Panc1 (cell line): ENCODE data around the gene ABTB2. TPM values are rescaled to one million over a fixed set of nuclear protein-coding genes. Genes with fewer than 3 reads are reported as not detected.
A peak's percentile ranks its signal among the peaks of the same experiment; 100 is the strongest.

Experiments
- ATAC-seq: fragments of 200-7000 bp; cut with Tn5 transposase; 2 replicates; pipeline ENCODE4 v1.9.1; 2020; ENCODE audit warnings: mild to moderate bottlenecking, moderate library complexity
- BruUV-seq: library from RNA; stranded (reverse); fragments of 400-500 nt; replicated peaks from 2 replicates; lab custom pipeline; 2021; lab: Mats Ljungman, UMichigan
- CTCF ChIA-PET: fragments of 300-600 bp; sonication (Branson Sonifier 250); formaldehyde crosslinking; loops from one replicate; lab custom pipeline; 2022; ENCODE audit warnings: antibody characterized with exemption; lab: Charles Lee
- POLR2A ChIA-PET: fragments of 300-600 bp; sonication (Branson Sonifier 250); formaldehyde crosslinking; loops from one replicate; lab custom pipeline; 2022; ENCODE audit warnings: antibody characterized with exemption; lab: Charles Lee
- DNase-seq: peaks from one replicate; pipeline ENCODE4 v3.0.0-alpha.2; 2010; ENCODE audit warnings: low read depth, low spot score
- H3K27ac ChIP-seq: 2 replicates; pipeline ENCODE4 v1.5.1; 2011; ENCODE audit warnings: mild to moderate bottlenecking, low read length, inconsistent platforms
- H3K27me3 ChIP-seq: fragments of 200-500 bp; sonication (Bioruptor generic); 2 replicates; pipeline ENCODE4 v1.6.0; 2014; ENCODE audit warnings: low read length, inconsistent platforms; ENCODE audit not compliant: control insufficient read depth, insufficient read depth
- H3K36me3 ChIP-seq: fragments of 200-500 bp; sonication (Bioruptor generic); 2 replicates; pipeline ENCODE4 v1.5.1; 2014; ENCODE audit warnings: inconsistent platforms, mild to moderate bottlenecking, low read length, moderate library complexity; ENCODE audit not compliant: control insufficient read depth, insufficient read depth
- H3K4me1 ChIP-seq: 2 replicates; pipeline ENCODE4 v1.5.1; 2011; ENCODE audit warnings: inconsistent platforms, mild to moderate bottlenecking, low read length, moderate library complexity; ENCODE audit not compliant: control insufficient read depth, insufficient read depth
- H3K4me3 ChIP-seq, 2 experiments: 2 replicates each; pipeline ENCODE4 v1.5.1; 2011 to 2012; ENCODE audit warnings: low read depth in 2 of 2, low read length in 2 of 2, mild to moderate bottlenecking in 2 of 2, inconsistent platforms in 1 of 2, moderate library complexity in 1 of 2
- H3K9me3 ChIP-seq: fragments of 200-500 bp; sonication (Bioruptor generic); 2 replicates; pipeline ENCODE4 v1.5.1; 2014; ENCODE audit warnings: low read depth, mild to moderate bottlenecking, inconsistent platforms, low read length, moderate library complexity; ENCODE audit not compliant: control insufficient read depth, insufficient read depth
- CTCF ChIP-seq: fragments of 450-650 bp; IDR thresholded peaks from 2 replicates; pipeline ENCODE4 v1.5.1; 2017; ENCODE audit warnings: mild to moderate bottlenecking
- POLR2AphosphoS5 ChIP-seq: IDR thresholded peaks from 2 replicates; pipeline ENCODE4 v1.6.1; 2012; ENCODE audit warnings: mild to moderate bottlenecking, low read depth, low read length, moderate library complexity
- REST ChIP-seq, 2 experiments: IDR thresholded peaks; 2 replicates each; pipeline ENCODE4 v1.6.1; 2011 to 2012; ENCODE audit warnings: low read depth in 2 of 2, control low read depth in 1 of 2, low read length in 1 of 2, mild to moderate bottlenecking in 1 of 2, moderate library complexity in 1 of 2; ENCODE audit not compliant: insufficient read depth in 1 of 2
- SIN3A ChIP-seq: IDR thresholded peaks from 2 replicates; pipeline ENCODE4 v1.6.1; 2012; ENCODE audit warnings: low read depth, mild to moderate bottlenecking, low read length, moderate library complexity, borderline replicate concordance; ENCODE audit not compliant: insufficient read depth
- TCF7L2 ChIP-seq: IDR thresholded peaks from 2 replicates; pipeline ENCODE4 v1.6.1; 2011; ENCODE audit warnings: mild to moderate bottlenecking, low read depth, low read length, inconsistent platforms
- in situ Hi-C: cut with HindIII; loops from 2 replicates; pipeline ENCODE4 v1.10.0; 2016; ENCODE audit warnings: low sequenced_read_pairs, low pct_unique_long_range_greater_than_20kb
- intact Hi-C: fragments of 100-400 bp; cut with micrococcal nuclease; formaldehyde crosslinking; loops from one replicate; pipeline ENCODE4 v1.10.0; 2022; ENCODE audit not compliant: unreplicated experiment
- total RNA-seq: library from RNA; stranded (reverse); gene quantifications from one replicate; pipeline ENCODE4 v1.2.1, GENCODE V29; 2021; ENCODE audit not compliant: unreplicated experiment

Gene ABTB2
- total RNA-seq, 1 experiment from 2014 or later = 22.7 TPM

GRCh38 chr11:34151166-34151565 is 206.6 kb downstream of the ABTB2 start:
- intact Hi-C loops (loop anchor here (10.0 kb wide), 1 partner anchor 344 kb away; no protein-coding TSS in a partner anchor), in situ Hi-C loops (no loop called here)
- ChIA-PET CTCF (interaction anchor here (0.6 kb wide), 1 partner anchor 205 kb away, joined by 3 read pairs; no protein-coding TSS in a partner anchor), POLR2A (no interaction called here)
- no peak overlapping the region for H3K4me3 ChIP-seq
- ATAC-seq = no peak
- peaks cover 39% of the 10 kb centered on the region for H3K4me1 ChIP-seq
- TF ChIP-seq REST (IDR thresholded peaks at IDR 0.05; ENCODE audit: insufficient read depth in 1 of 2, low read depth in 2 of 2, low read length in 1 of 2) (no peak), SIN3A (no peak), TCF7L2 (no peak), POLR2AphosphoS5 (no peak), CTCF (no peak)
- DNase-seq = no peak
- no peak overlapping the region for H3K27ac ChIP-seq
- H3K9me3 ChIP-seq = no peaks in the 10 kb centered on the region
- H3K27me3 ChIP-seq = no peaks in the 10 kb centered on the region
- BruUV-seq = TSS peak; percentile 94
- H3K36me3 ChIP-seq = peaks cover 11% of the 10 kb centered on the region

GRCh38 chr11:34150494-34151151 is 207.2 kb downstream of the ABTB2 start:
- no peaks in the 10 kb centered on the region for H3K9me3 ChIP-seq
- peaks cover 15% of the 10 kb centered on the region for H3K36me3 ChIP-seq
- H3K27ac ChIP-seq = no peak overlapping the region
- BruUV-seq = no TSS peak
- ChIA-PET POLR2A (interaction anchor here (0.6 kb wide), 1 partner anchor 16 kb away, joined by 3 read pairs; no protein-coding TSS in a partner anchor), CTCF (interaction anchor here (0.6 kb wide), 2 partner anchors 32 to 522 kb away, joined by 3 read pairs; no protein-coding TSS in a partner anchor)
- ATAC-seq (no peak), DNase-seq (no peak)
- in situ Hi-C loops = no loop called here
- no peak overlapping the region for H3K4me3 ChIP-seq
- H3K4me1 ChIP-seq = peaks cover 33% of the 10 kb centered on the region
- intact Hi-C loops = loop anchor here (10.0 kb wide), 1 partner anchor 344 kb away; no protein-coding TSS in a partner anchor
- TF ChIP-seq SIN3A = no peak
- TF ChIP-seq POLR2AphosphoS5 = no peak
- TF ChIP-seq TCF7L2 = no peak
- no peak for TF ChIP-seq CTCF
- no peak for TF ChIP-seq REST (IDR thresholded peaks at IDR 0.05; ENCODE audit: insufficient read depth in 1 of 2, low read depth in 2 of 2, low read length in 1 of 2)
- no peaks in the 10 kb centered on the region for H3K27me3 ChIP-seq
